HCT116 (cell line): ENCODE results near the gene ASPHD1. TPM values are rescaled to one million over a fixed set of nuclear protein-coding genes. Genes with fewer than 3 reads are reported as not detected.

ENCODE experiments used
- ATAC-seq: fragments of 200-7000 bp; cut with Tn5 transposase; 2 replicates; pipeline ENCODE4 v1.9.1; 2020; ENCODE audit warnings: mild to moderate bottlenecking, moderate library complexity
- BruUV-seq: library from RNA; stranded (reverse); fragments of 400-500 nt; replicated peaks from 2 replicates; lab custom pipeline; 2021; lab: Mats Ljungman, UMichigan
- CTCF ChIA-PET: fragments of 300-600 bp; sonication (Branson Sonifier 250); formaldehyde crosslinking; loops from one replicate; lab custom pipeline; 2021; ENCODE audit warnings: antibody characterized with exemption; lab: Charles Lee
- POLR2A ChIA-PET: fragments of 300-600, 350-600 bp; sonication (Branson Sonifier 250); formaldehyde crosslinking; loops from one replicate; lab custom pipeline; 2021; ENCODE audit warnings: antibody characterized with exemption; lab: Charles Lee
- RAD21 ChIA-PET, 2 experiments: fragments of 300-600 bp; sonication (Branson Sonifier 250); formaldehyde crosslinking; loops; one replicate each; lab custom pipeline; 2023; ENCODE audit warnings: low total read pairs in 2 of 2; ENCODE audit not compliant: uncharacterized antibody in 2 of 2, unreplicated experiment in 2 of 2, low non-redundant PET in 1 of 2; lab: Charles Lee
- DNase-seq: peaks from one replicate; pipeline ENCODE4 v3.0.0-alpha.2; 2010; ENCODE audit warnings: low read depth, low spot score
- H2AFZ ChIP-seq: fragments of 200-600 bp; shearing (Covaris generic), sonication (generic); 2 replicates; pipeline ENCODE4 v1.6.1; 2017; ENCODE audit warnings: low read depth, mixed run types, mixed read lengths, antibody characterized with exemption, low read length; ENCODE audit not compliant: poor library complexity, severe bottlenecking
- H3K27ac ChIP-seq: 2 replicates; pipeline ENCODE4 v1.5.1; 2012; ENCODE audit warnings: low read depth, low read length
- H3K27me3 ChIP-seq: fragments of 200-600 bp; sonication (generic); 2 replicates; pipeline ENCODE4 v1.6.1; 2016; ENCODE audit warnings: mixed run types, low read length, mixed read lengths; ENCODE audit not compliant: insufficient read depth
- H3K36me3 ChIP-seq, 2 experiments: fragments of 200-500 bp in 1 of 2; fragments of 200-600 bp in 1 of 2; sonication (Bioruptor generic) in 1 of 2; sonication (generic) in 1 of 2; 2 replicates each; pipeline versions ENCODE4 v1.5.1 to v1.6.1; 2014 to 2016; ENCODE audit warnings: low read length in 2 of 2, inconsistent platforms in 1 of 2, mixed read lengths in 1 of 2, mixed run types in 1 of 2; ENCODE audit not compliant: insufficient read depth in 2 of 2, control insufficient read depth in 1 of 2
- H3K4me1 ChIP-seq, 2 experiments: fragments of 200-600 bp in 1 of 2; sonication (generic) in 1 of 2; 2 replicates each; pipeline versions ENCODE4 v1.5.1 to v1.6.1; 2012 to 2017; ENCODE audit warnings: low read length in 2 of 2, inconsistent platforms in 1 of 2, mild to moderate bottlenecking in 1 of 2, mixed read lengths in 1 of 2, mixed run types in 1 of 2, moderate library complexity in 1 of 2; ENCODE audit not compliant: insufficient read depth in 2 of 2, control insufficient read depth in 1 of 2
- H3K4me2 ChIP-seq: fragments of 200-600 bp; sonication (generic); 2 replicates; pipeline ENCODE4 v1.6.1; 2017; ENCODE audit warnings: mixed run types, low read length, mixed read lengths
- H3K4me3 ChIP-seq, 2 experiments: fragments of 200-600 bp in 1 of 2; sonication (generic) in 1 of 2; replicated peaks in 1 of 2; 2 replicates each; pipeline ENCODE4 v1.5.1; 2011 to 2016; ENCODE audit warnings: low read length in 2 of 2, control low read depth in 1 of 2, low read depth in 1 of 2, mild to moderate bottlenecking in 1 of 2, mixed read lengths in 1 of 2, mixed run types in 1 of 2
- H3K79me2 ChIP-seq: fragments of 200-600 bp; sonication (generic); 2 replicates; pipeline ENCODE4 v1.6.1; 2017; ENCODE audit warnings: mild to moderate bottlenecking, mixed run types, low read length, moderate library complexity, mixed read lengths; ENCODE audit not compliant: insufficient read depth
- H3K9ac ChIP-seq: fragments of 200-600 bp; sonication (generic); 2 replicates; pipeline ENCODE4 v1.6.1; 2016; ENCODE audit warnings: low read length, mixed read lengths
- H3K9me2 ChIP-seq: fragments of 200-600 bp; sonication (generic), shearing (Covaris generic); 2 replicates; pipeline ENCODE4 v1.6.1; 2017; ENCODE audit warnings: mixed run types, mild to moderate bottlenecking, moderate library complexity; ENCODE audit not compliant: insufficient read depth
- H3K9me3 ChIP-seq, 2 experiments: fragments of 200-500 bp in 1 of 2; fragments of 200-600 bp in 1 of 2; sonication (Bioruptor generic) in 1 of 2; sonication (generic) in 1 of 2; 2 replicates each; pipeline ENCODE4 v1.6.1; 2014 to 2017; ENCODE audit warnings: low read length in 2 of 2, mixed read lengths in 2 of 2, inconsistent platforms in 1 of 2, low read depth in 1 of 2, mild to moderate bottlenecking in 1 of 2, mixed run types in 1 of 2, moderate library complexity in 1 of 2; ENCODE audit not compliant: control insufficient read depth in 1 of 2, insufficient read depth in 1 of 2
- H4K20me1 ChIP-seq: fragments of 200-600 bp; sonication (generic), shearing (Covaris generic); 2 replicates; pipeline ENCODE4 v1.6.1; 2017; ENCODE audit warnings: mixed run types, mild to moderate bottlenecking, moderate library complexity; ENCODE audit not compliant: insufficient read depth
- EGR1 ChIP-seq: IDR thresholded peaks from 2 replicates; pipeline ENCODE4 v1.6.1; 2012; ENCODE audit warnings: low read depth
- ELF1 ChIP-seq: IDR thresholded peaks from 2 replicates; pipeline ENCODE4 v1.6.1; 2012; ENCODE audit warnings: low read depth, borderline replicate concordance
- FOSL1 ChIP-seq: IDR thresholded peaks from 2 replicates; pipeline ENCODE4 v1.6.1; 2012; ENCODE audit warnings: low read depth
- POLR2A ChIP-seq: IDR thresholded peaks from 2 replicates; pipeline ENCODE4 v1.7.0; 2011; ENCODE audit warnings: borderline replicate concordance; ENCODE audit not compliant: insufficient read depth, insufficient read length; ENCODE audit errors: extremely low read depth
- POLR2AphosphoS5 ChIP-seq: IDR thresholded peaks from 2 replicates; pipeline ENCODE4 v1.6.1; 2011; ENCODE audit warnings: mild to moderate bottlenecking, low read depth, low read length, moderate library complexity
- SIN3A ChIP-seq: IDR thresholded peaks from 2 replicates; pipeline ENCODE4 v1.6.1; 2012; ENCODE audit warnings: low read depth
- TCF7L2 ChIP-seq: IDR thresholded peaks from 2 replicates; pipeline ENCODE4 v1.7.0; 2011; ENCODE audit warnings: borderline replicate concordance, inconsistent platforms; ENCODE audit not compliant: insufficient read depth, insufficient read length; ENCODE audit errors: extremely low read depth
- ZFX ChIP-seq: fragments of 450-650 bp; IDR thresholded peaks from 2 replicates; pipeline ENCODE4 v1.6.1; 2017
- intact Hi-C: fragments of 100-400 bp; cut with micrococcal nuclease; formaldehyde crosslinking; loops from 2 replicates; pipeline ENCODE4 v1.10.0; 2022
- total RNA-seq: library from RNA; stranded (reverse); gene quantifications from one replicate; pipeline ENCODE4 v1.2.1, GENCODE V29; 2021; ENCODE audit not compliant: unreplicated experiment
- TF ChIP-seq, protein P1 (sequence below): IDR thresholded peaks from 2 replicates; pipeline ENCODE4 v1.6.1; 2012
- TF ChIP-seq, protein P2 (sequence below), 3 experiments: fragments of 200-600 bp in 1 of 3; sonication (generic) in 1 of 3; IDR thresholded peaks in 2 of 3; conservative IDR thresholded peaks in 1 of 3; 2 replicates each; pipeline ENCODE4 v1.5.1; 2012 to 2017; ENCODE audit warnings: low read depth in 2 of 3, low read length in 2 of 3, antibody characterized with exemption in 1 of 3, borderline replicate concordance in 1 of 3, control low read depth in 1 of 3, mild to moderate bottlenecking in 1 of 3, mixed read lengths in 1 of 3, mixed run types in 1 of 3, moderate library complexity in 1 of 3; ENCODE audit not compliant: insufficient read depth in 1 of 3

ASPHD1 gene
- total RNA-seq, 1 experiment from 2014 or later, result 18.4 TPM

- no peaks in the 10 kb centered on the region; a peak in 1 of 4 replicates for H3K4me1 ChIP-seq
- no peaks in the 10 kb centered on the region for H3K9me2 ChIP-seq
- no peak overlapping the region for H3K9ac ChIP-seq
- no peaks in the 10 kb centered on the region for H3K36me3 ChIP-seq
- DNase-seq, result no peak
- CTCF ChIA-PET, result no interaction called here
- POLR2A ChIA-PET, result no interaction called here
- H3K4me3 ChIP-seq, result no peak overlapping the region
- intact Hi-C loops, result no loop called here
- no TSS peak for BruUV-seq
- H3K4me2 ChIP-seq, result no peak overlapping the region
- RAD21 ChIA-PET, result no interaction called here
- no peak for TF ChIP-seq SIN3A
- TF ChIP-seq POLR2A, result no peak
- TF ChIP-seq, protein P1, sequence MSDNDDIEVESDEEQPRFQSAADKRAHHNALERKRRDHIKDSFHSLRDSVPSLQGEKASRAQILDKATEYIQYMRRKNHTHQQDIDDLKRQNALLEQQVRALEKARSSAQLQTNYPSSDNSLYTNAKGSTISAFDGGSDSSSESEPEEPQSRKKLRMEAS, result no peak
- no peak for TF ChIP-seq FOSL1
- no peak for TF ChIP-seq ZFX
- no peak for TF ChIP-seq POLR2AphosphoS5
- TF ChIP-seq TCF7L2, result no peak
- no peak for TF ChIP-seq ELF1
- no peak for TF ChIP-seq EGR1
- TF ChIP-seq, protein P2, sequence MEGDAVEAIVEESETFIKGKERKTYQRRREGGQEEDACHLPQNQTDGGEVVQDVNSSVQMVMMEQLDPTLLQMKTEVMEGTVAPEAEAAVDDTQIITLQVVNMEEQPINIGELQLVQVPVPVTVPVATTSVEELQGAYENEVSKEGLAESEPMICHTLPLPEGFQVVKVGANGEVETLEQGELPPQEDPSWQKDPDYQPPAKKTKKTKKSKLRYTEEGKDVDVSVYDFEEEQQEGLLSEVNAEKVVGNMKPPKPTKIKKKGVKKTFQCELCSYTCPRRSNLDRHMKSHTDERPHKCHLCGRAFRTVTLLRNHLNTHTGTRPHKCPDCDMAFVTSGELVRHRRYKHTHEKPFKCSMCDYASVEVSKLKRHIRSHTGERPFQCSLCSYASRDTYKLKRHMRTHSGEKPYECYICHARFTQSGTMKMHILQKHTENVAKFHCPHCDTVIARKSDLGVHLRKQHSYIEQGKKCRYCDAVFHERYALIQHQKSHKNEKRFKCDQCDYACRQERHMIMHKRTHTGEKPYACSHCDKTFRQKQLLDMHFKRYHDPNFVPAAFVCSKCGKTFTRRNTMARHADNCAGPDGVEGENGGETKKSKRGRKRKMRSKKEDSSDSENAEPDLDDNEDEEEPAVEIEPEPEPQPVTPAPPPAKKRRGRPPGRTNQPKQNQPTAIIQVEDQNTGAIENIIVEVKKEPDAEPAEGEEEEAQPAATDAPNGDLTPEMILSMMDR (IDR thresholded peaks at IDR 0.05 in 2 of 3, conservative IDR thresholded peaks at IDR 0.05 in 1 of 3; ENCODE audit: borderline replicate concordance in 1 of 3, insufficient read depth in 1 of 3, low read depth in 2 of 3, low read length in 2 of 3), result no peak
- ATAC-seq, result no peak
- no peak overlapping the region for H3K27ac ChIP-seq
- no peaks in the 10 kb centered on the region for H3K79me2 ChIP-seq
- H4K20me1 ChIP-seq, result no peaks in the 10 kb centered on the region
- H2AFZ ChIP-seq, result no peak overlapping the region
- no peaks in the 10 kb centered on the region for H3K27me3 ChIP-seq
- H3K9me3 ChIP-seq, result no peaks in the 10 kb centered on the region
Observed at GRCh38 chr16:29906520-29907244, 6.4 kb downstream of the ASPHD1 start.
